Small intestine (tissue), 16 donors: Measurements from ENCODE around the gene HOXC5. TPM values are rescaled to one million over a fixed set of nuclear protein-coding genes. Genes with fewer than 3 reads are reported as not detected.

ENCODE experiments used
- DNase-seq, 2 donors: peaks; one replicate each; pipeline versions ENCODE4 v3.0.0 to v3.0.0-alpha.2; 2013
- FAIRE-seq: peaks from 2 replicates; lab custom pipeline; 2012; peaks lifted over from hg19 to GRCh38; lab: Jason Lieb, UNC
- H3K27ac ChIP-seq, 3 donors: one replicate each; pipeline ENCODE4 v1.5.1; 2013; ENCODE audit warnings: low read length in 2 of 3, mild to moderate bottlenecking in 2 of 3, control low read depth in 1 of 3, inconsistent platforms in 1 of 3, low read depth in 1 of 3, moderate library complexity in 1 of 3
- H3K27me3 ChIP-seq, 3 donors: one replicate each; pipeline ENCODE4 v1.6.1; 2013; ENCODE audit warnings: low read length in 3 of 3, inconsistent platforms in 1 of 3; ENCODE audit not compliant: control insufficient read depth in 3 of 3, insufficient read depth in 3 of 3
- H3K36me3 ChIP-seq, 3 donors: one replicate each; pipeline ENCODE4 v1.6.1; 2013; ENCODE audit warnings: low read length in 3 of 3, inconsistent platforms in 1 of 3, low read depth in 1 of 3, mild to moderate bottlenecking in 1 of 3, moderate library complexity in 1 of 3; ENCODE audit not compliant: control insufficient read depth in 3 of 3, insufficient read depth in 2 of 3
- H3K4me1 ChIP-seq, 3 donors: one replicate each; pipeline ENCODE4 v1.6.1; 2013; ENCODE audit warnings: low read length in 2 of 3, inconsistent platforms in 1 of 3, low read depth in 1 of 3, mild to moderate bottlenecking in 1 of 3, moderate library complexity in 1 of 3; ENCODE audit not compliant: control insufficient read depth in 3 of 3, insufficient read depth in 2 of 3
- H3K4me3 ChIP-seq, 3 donors: one replicate each; pipeline ENCODE4 v1.5.1; 2013; ENCODE audit warnings: low read length in 3 of 3, control low read depth in 1 of 3, inconsistent platforms in 1 of 3, low read depth in 1 of 3, mild to moderate bottlenecking in 1 of 3, moderate library complexity in 1 of 3
- H3K9me3 ChIP-seq, 2 donors: one replicate each; pipeline ENCODE4 v1.6.1; 2013; ENCODE audit warnings: low read depth in 1 of 2, low read length in 1 of 2; ENCODE audit not compliant: control insufficient read depth in 2 of 2, insufficient read depth in 1 of 2
- WGBS, 3 donors: extraction: QIAGEN DNeasy Blood & Tissue Kit; methylation state at CpG; one replicate each; pipeline ENCODE4 v1.1.7; 2013; 5-methylcytosine and 5-hydroxymethylcytosine counted together
- long read RNA-seq, 10 donors: transcript quantifications; one replicate each; lab custom pipeline, GENCODE V29; 2026
- polyA plus RNA-seq, 4 donors: library from polyadenylated mRNA; stranded (reverse) in 3 of 4; unstranded in 1 of 4; fragments of 200-250 nt in 3 of 4; fragments of 120-200 nt in 1 of 4; gene quantifications; one replicate each; pipeline versions ENCODE4 v1.2.1 to v1.2.3, GENCODE V29; 2013
- donor health status: healthy with polysubstance abuse.
- donor health status: control.
- donor health status: control.
- donor health status: Bipolar disorder and iron deficiency.
- donor health status: healthy.

The HOXC5 gene
- under 1 TPM in 2 of 4 donors, not detected in 2; 0.63 to 0.65 TPM for polyA plus RNA-seq
- long read RNA-seq, donor 1, partial matches to known transcripts: 0 of 1 reads
- long read RNA-seq, donor 1, other reads (novel, unspliced or antisense): 0 of 1 reads
- long read RNA-seq, donor 2: 0 reads
- long read RNA-seq, donor 3: 0 reads
- long read RNA-seq, donor 4: 0 reads
- long read RNA-seq, donor 5, partial matches to known transcripts: 0 of 1 reads
- long read RNA-seq, donor 5, other reads (novel, unspliced or antisense): 0 of 1 reads
- long read RNA-seq, donor 6: 0 reads
- long read RNA-seq, donor 7: 0 reads
- long read RNA-seq, donor 8: 0 reads
- long read RNA-seq, donor 9: 0 reads
- long read RNA-seq, donor 10: 0 reads

DNA sequence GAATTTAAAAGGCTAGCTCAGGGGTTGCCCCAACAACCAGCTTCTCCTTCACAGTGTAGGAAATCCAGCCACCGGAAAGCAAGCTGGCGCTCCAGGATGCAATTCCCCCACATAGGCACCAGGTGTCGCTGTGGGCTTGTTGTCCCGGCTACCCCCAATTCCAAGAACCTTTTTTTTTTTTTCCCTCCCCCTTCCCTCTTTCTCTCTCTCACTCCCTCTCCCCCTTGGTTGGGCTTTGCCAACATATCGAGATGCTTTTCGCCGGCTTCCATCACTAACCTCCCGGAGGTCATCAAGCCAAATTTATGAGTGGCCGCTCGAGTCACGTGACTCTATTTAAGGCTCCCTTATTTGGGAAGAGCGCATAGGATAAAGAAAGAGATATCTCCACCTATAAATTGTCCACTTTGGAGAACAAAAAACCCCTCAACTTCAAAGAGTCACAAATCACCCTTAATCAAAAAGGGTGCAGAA lies at the start of gene HOXC5:
Gene HOXC5, plus strand, starts transcription at position 424 of the 474 bp plus-strand sequence. CDS start 73 bp downstream, outside the sequence.
- H3K27me3 ChIP-seq: peaks cover 19 to 98% (median 32%) of the 10 kb centered on the region in 3 donors
- DNase-seq: peak; percentile 62 to 82
- peaks cover 0 to 22% (median 0%) of the 10 kb centered on the region in 3 donors for H3K36me3 ChIP-seq
- peak within 1 kb of the TSS in 2 of 3 donors; percentile 10 to 36 for H3K4me3 ChIP-seq
- WGBS, 3 donors: 2 to 8% (median 3%) methylated on average over 12 of the region's 12 CpGs
- FAIRE-seq: no peak
- H3K4me1 ChIP-seq: peaks cover 0 to 34% (median 0%) of the 10 kb centered on the region in 3 donors
- no peaks in the 10 kb centered on the region for H3K9me3 ChIP-seq
- peak within 1 kb of the TSS in 2 of 3 donors; percentile 39 to 46 for H3K27ac ChIP-seq

DNA sequence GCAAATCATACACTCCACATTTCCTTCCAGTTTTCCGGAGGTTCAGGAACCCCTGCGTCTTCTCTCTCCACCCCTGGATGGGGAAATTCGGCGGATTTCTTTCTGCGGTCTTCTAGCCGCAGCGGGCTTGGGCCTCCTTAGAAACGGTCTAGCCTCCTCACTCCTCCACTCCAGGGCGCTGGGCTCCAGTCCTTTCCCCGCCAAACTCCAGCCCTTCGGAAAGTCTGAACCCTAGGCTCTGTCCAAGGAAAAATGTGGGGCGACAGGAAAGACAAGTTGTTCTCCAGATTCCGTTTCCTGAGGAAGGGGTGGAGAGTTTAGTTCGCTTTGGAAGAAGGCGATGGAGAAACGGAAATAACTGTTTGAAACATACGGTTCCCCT lies 49.3 kb upstream of the HOXC5 start:
- no peak for FAIRE-seq

DNA sequence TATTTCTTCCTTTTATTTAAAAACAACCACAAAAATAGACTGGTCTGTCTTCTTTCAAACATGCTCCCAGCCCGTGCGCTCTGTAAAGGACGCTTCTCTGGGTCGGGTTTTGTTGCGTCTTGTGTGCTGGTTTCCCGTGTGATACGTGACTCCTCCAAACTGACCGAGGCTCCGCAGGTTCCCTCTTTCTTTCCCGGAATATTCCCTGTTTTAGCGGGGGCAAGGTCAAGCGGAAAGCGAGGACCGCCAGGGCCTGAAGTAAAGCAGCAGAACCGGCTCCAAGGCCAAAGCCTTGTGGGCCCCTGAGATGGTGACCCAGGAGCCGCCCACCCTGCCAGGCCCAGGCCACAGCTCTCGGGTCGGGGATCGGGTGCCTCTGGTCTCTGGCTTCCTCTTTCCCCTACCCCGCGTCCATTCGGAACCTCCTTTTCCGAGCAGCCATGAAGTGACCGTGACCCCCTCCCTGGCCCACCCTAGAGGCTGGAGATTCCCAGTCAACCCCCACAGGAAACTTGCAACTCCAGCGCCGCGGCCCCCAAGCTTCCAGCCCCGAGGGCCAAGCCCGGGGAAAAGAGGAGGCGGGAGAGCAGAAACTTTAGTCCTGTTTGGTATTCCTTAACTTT lies 48.8 kb upstream of the HOXC5 start:
- Histone ChIP-seq H3K27me3 (peaks cover 0 to 92% (median 75%) of the 10 kb centered on the region in 3 donors), H3K36me3 (no peaks in the 10 kb centered on the region), H3K9me3 (peaks cover 0 to 4% of the 10 kb centered on the region in 2 donors), H3K27ac (no peak overlapping the region), H3K4me1 (peaks cover 5 to 39% (median 6%) of the 10 kb centered on the region in 3 donors), H3K4me3 (no peak overlapping the region)
- DNase-seq: no peak
- WGBS, 3 donors: 21 to 40% (median 29%) methylated on average over 29 to 30 of the region's 30 CpGs
- FAIRE-seq: no peak

More for the DNA sequence above, 49.3 kb upstream of the HOXC5 start:
- no peaks in the 10 kb centered on the region for H3K36me3 ChIP-seq
- WGBS, 3 donors: 20 to 42% (median 24%) methylated on average over 17 of the region's 17 CpGs
- peaks cover 5 to 35% (median 6%) of the 10 kb centered on the region in 3 donors for H3K4me1 ChIP-seq
- no peak for DNase-seq
- no peak overlapping the region for H3K27ac ChIP-seq
- H3K4me3 ChIP-seq: no peak overlapping the region
- peaks cover 0 to 92% (median 72%) of the 10 kb centered on the region in 3 donors for H3K27me3 ChIP-seq
- peaks cover 0 to 4% of the 10 kb centered on the region in 2 donors for H3K9me3 ChIP-seq

DNA sequence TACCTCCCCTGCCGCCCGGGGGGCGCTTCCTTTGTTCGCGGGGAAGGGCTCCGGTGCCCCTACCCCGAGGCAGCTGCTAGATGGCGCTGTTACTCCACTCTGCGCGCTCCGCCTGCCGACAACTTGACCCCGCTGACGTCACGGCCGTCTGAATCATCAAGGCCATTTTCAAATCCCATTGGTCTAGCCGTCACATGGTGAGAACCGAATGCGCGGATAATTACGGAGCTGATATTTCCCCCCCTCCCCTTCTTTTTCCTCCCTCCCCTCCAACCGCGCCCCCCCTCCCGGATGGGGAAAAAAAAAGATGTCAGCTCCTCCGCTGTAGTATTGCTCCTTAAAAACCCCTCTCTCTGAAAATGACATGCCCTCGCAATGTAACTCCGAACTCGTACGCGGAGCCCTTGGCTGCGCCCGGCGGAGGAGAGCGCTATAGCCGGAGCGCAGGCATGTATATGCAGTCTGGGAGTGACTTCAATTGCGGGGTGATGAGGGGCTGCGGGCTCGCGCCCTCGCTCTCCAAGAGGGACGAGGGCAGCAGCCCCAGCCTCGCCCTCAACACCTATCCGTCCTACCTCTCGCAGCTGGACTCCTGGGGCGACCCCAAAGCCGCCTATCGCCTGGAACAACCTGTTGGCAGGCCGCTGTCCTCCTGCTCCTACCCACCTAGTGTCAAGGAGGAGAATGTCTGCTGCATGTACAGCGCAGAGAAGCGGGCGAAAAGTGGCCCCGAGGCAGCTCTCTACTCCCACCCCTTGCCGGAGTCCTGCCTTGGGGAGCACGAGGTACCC lies 47.8 kb upstream of the HOXC5 start, which contains the start of gene HOXC10:
Gene HOXC10, plus strand, starts transcription at position 246 of the 791 bp plus-strand sequence. Its CDS starts 114 bp downstream, at position 360.
- H3K27me3 ChIP-seq: peaks cover 0 to 97% (median 72%) of the 10 kb centered on the region in 3 donors
- H3K36me3 ChIP-seq: no peaks in the 10 kb centered on the region
- H3K4me3 ChIP-seq: peak within 1 kb of the TSS in 2 of 3 donors; percentile 35 to 37
- peaks cover 0 to 4% of the 10 kb centered on the region in 2 donors for H3K9me3 ChIP-seq
- WGBS, 3 donors: 4 to 6% (median 5%) methylated on average over 53 to 55 of the region's 55 CpGs
- peaks cover 3 to 33% (median 5%) of the 10 kb centered on the region in 3 donors for H3K4me1 ChIP-seq
- peak; percentile 85 to 94 for DNase-seq
- FAIRE-seq: no peak
- H3K27ac ChIP-seq: no peak within 1 kb of the TSS

- WGBS, 3 donors: 8 to 19% (median 10%) methylated on average over 21 of the region's 21 CpGs
- DNase-seq: no peak
- no peaks in the 10 kb centered on the region for H3K36me3 ChIP-seq
- peak overlapping the region in 2 of 3 donors; percentile 14 to 37 for H3K4me3 ChIP-seq
- peaks cover 0 to 4% of the 10 kb centered on the region in 2 donors for H3K9me3 ChIP-seq
- peaks cover 3 to 32% (median 5%) of the 10 kb centered on the region in 3 donors for H3K4me1 ChIP-seq
- H3K27me3 ChIP-seq: peaks cover 0 to 99% (median 73%) of the 10 kb centered on the region in 3 donors
- H3K27ac ChIP-seq: no peak overlapping the region
- FAIRE-seq: no peak
Observed at GRCh38 chr12:53985692-53985993, 47.2 kb upstream of the HOXC5 start.

- DNase-seq (peak in 1 of 2 donors; percentile 62), FAIRE-seq (no peak)
- no peak overlapping the region for H3K27ac ChIP-seq
- H3K9me3 ChIP-seq: peaks cover 0 to 4% of the 10 kb centered on the region in 2 donors
- H3K4me1 ChIP-seq: peaks cover 3 to 32% (median 5%) of the 10 kb centered on the region in 3 donors
- no peaks in the 10 kb centered on the region for H3K36me3 ChIP-seq
- H3K4me3 ChIP-seq: peak overlapping the region in 2 of 3 donors; percentile 14 to 37
- 2 to 3% (median 3%) methylated on average over 48 to 50 of the region's 50 CpGs for WGBS, 3 donors
- peaks cover 0 to 99% (median 73%) of the 10 kb centered on the region in 3 donors for H3K27me3 ChIP-seq
Observed at GRCh38 chr12:53985994-53986685, 46.7 kb upstream of the HOXC5 start.

DNA sequence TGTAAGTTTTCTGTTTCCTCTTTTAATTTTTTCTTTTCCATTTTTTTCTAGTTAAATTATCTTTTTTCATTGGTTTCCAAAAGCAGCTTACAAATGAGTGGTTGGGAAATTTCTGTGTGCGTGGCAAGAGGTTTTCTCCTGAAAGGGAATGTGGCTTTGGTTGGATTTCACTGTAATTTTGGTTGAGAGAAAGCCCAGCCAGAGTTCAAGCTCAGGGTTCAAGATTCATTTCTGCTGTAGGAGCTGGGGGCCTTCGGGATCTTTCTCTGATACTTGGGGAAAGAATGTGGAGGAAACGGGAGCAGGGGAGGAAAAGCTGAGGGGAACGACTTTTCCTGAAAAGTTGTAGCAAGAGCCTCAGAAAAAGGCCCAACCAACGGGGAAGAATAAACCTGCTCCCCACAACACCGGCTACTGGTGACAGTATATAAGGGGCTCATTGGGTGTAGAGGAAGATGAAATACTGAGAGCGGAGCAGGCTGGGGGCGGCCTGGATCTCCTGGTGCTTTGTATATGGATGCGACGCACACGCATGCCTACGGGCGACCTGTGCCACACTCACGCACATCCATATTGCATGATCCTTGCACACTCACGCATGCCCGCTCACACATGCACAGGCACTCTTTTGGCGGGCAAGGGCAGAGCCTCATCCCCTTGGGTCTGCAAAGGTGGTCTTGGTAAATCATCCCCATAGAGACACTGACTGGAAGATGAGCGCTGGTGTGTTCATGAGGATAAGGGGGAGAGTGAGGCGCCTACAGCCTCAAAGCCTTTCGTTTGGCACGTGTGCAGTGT lies 46.0 kb upstream of the HOXC5 start:
- no peak overlapping the region for H3K4me3 ChIP-seq
- no peak overlapping the region for H3K27ac ChIP-seq
- 19 to 28% (median 26%) methylated on average over 21 of the region's 21 CpGs for WGBS, 3 donors
- no peak for DNase-seq
- H3K9me3 ChIP-seq: peaks cover 0 to 4% of the 10 kb centered on the region in 2 donors
- H3K27me3 ChIP-seq: peaks cover under 1 to 99% (median 75%) of the 10 kb centered on the region in 3 donors
- no peak for FAIRE-seq
- peaks cover 3 to 32% (median 5%) of the 10 kb centered on the region in 3 donors for H3K4me1 ChIP-seq
- no peaks in the 10 kb centered on the region for H3K36me3 ChIP-seq
